Iris pigment epithelial cell (primary cell): ENCODE measurements around the gene GM2A.
"Not testable (repeated sequence)": the region's sequence is repeated elsewhere in the genome, so short reads cannot be mapped to it uniquely, and the experiment has no call there.

Source experiments
- DNase-seq: peaks from one replicate; pipeline ENCODE4 v3.0.0-alpha.2; 2011; ENCODE audit warnings: low read depth

Gene GM2A

GRCh38 chr5:151293624-151294023, 40.6 kb downstream of the GM2A start:
- no peak for DNase-seq

GRCh38 chr5:151295138-151295537, 42.2 kb downstream of the GM2A start:
- DNase-seq: no peak

- no peak for DNase-seq
Observed at GRCh38 chr5:151295791-151296477, 42.9 kb downstream of the GM2A start.

- no peak for DNase-seq
Observed at GRCh38 chr5:151296478-151296830, 43.5 kb downstream of the GM2A start.

- no peak for DNase-seq
Observed at GRCh38 chr5:151296974-151297373, 44.0 kb downstream of the GM2A start.

- DNase-seq: peak; percentile 75
Observed at GRCh38 chr5:151298063-151298855, 45.3 kb downstream of the GM2A start.

- no peak for DNase-seq
Observed at GRCh38 chr5:151303666-151304065, 50.7 kb downstream of the GM2A start, which contains the start of gene SLC36A3. Gene SLC36A3 (minus strand): TSS chr5:151303766. CDS start chr5:151303354, 412 bp downstream.

GRCh38 chr5:151309266-151309665, 56.3 kb downstream of the GM2A start:
- not testable (repeated sequence) for DNase-seq

GRCh38 chr5:151309821-151310220, 56.8 kb downstream of the GM2A start:
- DNase-seq: not testable (repeated sequence)

- no peak for DNase-seq
Observed at GRCh38 chr5:151310932-151311331, 57.9 kb downstream of the GM2A start.

GRCh38 chr5:151312756-151313324, 59.9 kb downstream of the GM2A start:
- no peak for DNase-seq

GRCh38 chr5:151313357-151313756, 60.4 kb downstream of the GM2A start:
- DNase-seq: no peak

GRCh38 chr5:151315998-151316597, 63.1 kb downstream of the GM2A start:
- DNase-seq: peak; percentile 73

GRCh38 chr5:151317871-151318270, 64.9 kb downstream of the GM2A start:
- DNase-seq: no peak

- peak; percentile 33 for DNase-seq
Observed at GRCh38 chr5:151318850-151319732, 66.1 kb downstream of the GM2A start.
